Hippocampal formation (tissue), 2 donors: ENCODE data around the gene KRTAP10-4.
"Not testable (repeated sequence)": the region's sequence is repeated elsewhere in the genome, so short reads cannot be mapped to it uniquely, and the experiment has no call there.

Source experiments
- DNase-seq, 2 donors: peaks; one replicate each; lab custom pipeline; 2025; lab: John Stamatoyannopoulos, UW

KRTAP10-4 gene

GRCh38 chr21:44573630-44574456 is at the start of gene KRTAP10-4:
TSS of gene KRTAP10-4 (plus strand) at chr21:44573729. CDS start at chr21:44573759, 30 bp downstream.
- not testable (repeated sequence) for DNase-seq

GRCh38 chr21:44524414-44525371 is 48.8 kb upstream of the KRTAP10-4 start:
- DNase-seq, result no peak

- no peak for DNase-seq
Observed at GRCh38 chr21:44525391-44526095, 48.0 kb upstream of the KRTAP10-4 start.

- no peak for DNase-seq
Observed at GRCh38 chr21:44526096-44526997, 47.2 kb upstream of the KRTAP10-4 start.

GRCh38 chr21:44527156-44527982 is 46.2 kb upstream of the KRTAP10-4 start:
- no peak for DNase-seq

GRCh38 chr21:44527983-44528633 is 45.4 kb upstream of the KRTAP10-4 start:
- no peak for DNase-seq

- DNase-seq, result no peak
Observed at GRCh38 chr21:44528634-44528995, 44.9 kb upstream of the KRTAP10-4 start.

GRCh38 chr21:44529011-44529421 is 44.5 kb upstream of the KRTAP10-4 start:
- DNase-seq, result no peak

- no peak for DNase-seq
Observed at GRCh38 chr21:44529503-44530125, 43.9 kb upstream of the KRTAP10-4 start.

GRCh38 chr21:44530221-44530902 is 43.2 kb upstream of the KRTAP10-4 start:
- no peak for DNase-seq

- DNase-seq, result no peak
Observed at GRCh38 chr21:44530903-44531605, 42.5 kb upstream of the KRTAP10-4 start.

- no peak for DNase-seq
Observed at GRCh38 chr21:44531606-44532564, 41.6 kb upstream of the KRTAP10-4 start.

- no peak for DNase-seq
Observed at GRCh38 chr21:44532712-44533111, 40.8 kb upstream of the KRTAP10-4 start.

- DNase-seq, result no peak
Observed at GRCh38 chr21:44533121-44533890, 40.2 kb upstream of the KRTAP10-4 start.

GRCh38 chr21:44533891-44534627 is 39.5 kb upstream of the KRTAP10-4 start:
- DNase-seq, result no peak
